Stimulated activated CD4-positive, alpha-beta T cell treated with anti-CD3 and anti-CD28 coated beads, Interleukin-1b, Interleukin-23, amount 100 ng/mL, for 48 hours (primary cell): ENCODE results near the gene RET.

Source experiments
- DNase-seq: peaks from one replicate; pipeline ENCODE4 v3.0.0-alpha.2; 2020

Gene RET

DNA sequence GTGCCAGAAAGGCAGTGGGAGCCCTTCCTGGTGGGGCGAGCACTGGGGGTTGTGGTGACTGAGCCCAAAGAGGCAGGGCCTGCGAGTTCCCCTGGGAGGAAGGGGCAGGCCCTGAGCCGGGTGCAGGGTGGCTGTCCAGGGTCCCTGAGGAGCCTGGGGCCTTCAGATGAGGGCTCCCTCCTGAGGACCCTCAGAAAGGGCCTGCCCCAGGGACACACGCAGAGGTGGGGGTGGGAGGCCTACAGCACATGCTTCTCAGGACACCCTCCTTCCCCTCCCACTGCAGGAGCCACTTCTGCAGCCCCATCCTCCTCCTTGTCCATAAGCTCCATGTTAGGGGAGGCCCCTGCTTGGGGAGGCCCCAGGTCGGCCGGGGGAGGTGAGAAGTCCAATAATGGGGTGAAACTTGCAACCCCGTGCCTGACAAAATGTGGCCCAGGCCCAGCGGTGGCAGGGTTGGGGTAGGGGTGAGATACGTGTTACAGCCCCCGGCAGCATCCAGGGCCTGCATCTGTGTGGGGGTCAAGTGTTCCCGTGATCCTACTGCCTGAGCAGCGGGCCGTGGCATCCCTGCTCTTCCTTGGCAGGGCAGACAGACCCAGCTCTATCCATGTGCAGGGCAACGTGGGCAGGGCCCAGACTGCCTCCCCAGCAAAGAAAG, 31.8 kb upstream of the RET start:
- DNase-seq: no peak

DNA sequence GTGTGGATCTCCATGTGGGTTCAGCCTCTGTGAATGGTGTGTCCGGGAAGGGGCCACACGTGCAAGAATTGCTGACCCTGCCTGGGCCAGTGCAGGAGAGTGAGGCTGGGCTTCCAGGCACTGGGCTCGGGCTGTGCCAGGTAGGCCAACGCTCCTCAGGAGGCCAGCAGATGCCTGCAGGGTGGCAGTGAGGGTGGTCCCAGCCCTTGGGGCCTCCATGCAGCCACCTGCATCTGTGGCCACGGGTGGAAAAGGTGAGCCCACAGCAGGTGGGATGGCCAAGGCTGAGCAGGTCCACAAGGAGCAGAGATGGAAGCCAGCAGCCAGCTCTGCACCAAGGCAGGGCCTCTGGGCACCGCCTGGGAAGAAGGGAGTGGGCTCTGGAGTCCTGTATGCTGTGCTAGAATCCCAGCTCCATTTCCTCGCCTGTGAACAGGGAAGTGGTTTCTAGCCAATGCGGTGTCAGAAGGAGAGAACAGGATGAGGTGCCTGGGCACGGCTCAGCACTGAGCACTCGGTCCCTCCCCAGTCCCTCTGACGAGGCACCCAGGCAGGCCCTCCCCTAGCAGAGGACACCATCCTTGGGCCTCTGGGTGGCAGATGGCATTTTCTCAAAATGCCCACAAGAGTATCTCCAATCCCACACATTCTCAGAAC, 31.1 kb upstream of the RET start:
- DNase-seq: no peak

DNA sequence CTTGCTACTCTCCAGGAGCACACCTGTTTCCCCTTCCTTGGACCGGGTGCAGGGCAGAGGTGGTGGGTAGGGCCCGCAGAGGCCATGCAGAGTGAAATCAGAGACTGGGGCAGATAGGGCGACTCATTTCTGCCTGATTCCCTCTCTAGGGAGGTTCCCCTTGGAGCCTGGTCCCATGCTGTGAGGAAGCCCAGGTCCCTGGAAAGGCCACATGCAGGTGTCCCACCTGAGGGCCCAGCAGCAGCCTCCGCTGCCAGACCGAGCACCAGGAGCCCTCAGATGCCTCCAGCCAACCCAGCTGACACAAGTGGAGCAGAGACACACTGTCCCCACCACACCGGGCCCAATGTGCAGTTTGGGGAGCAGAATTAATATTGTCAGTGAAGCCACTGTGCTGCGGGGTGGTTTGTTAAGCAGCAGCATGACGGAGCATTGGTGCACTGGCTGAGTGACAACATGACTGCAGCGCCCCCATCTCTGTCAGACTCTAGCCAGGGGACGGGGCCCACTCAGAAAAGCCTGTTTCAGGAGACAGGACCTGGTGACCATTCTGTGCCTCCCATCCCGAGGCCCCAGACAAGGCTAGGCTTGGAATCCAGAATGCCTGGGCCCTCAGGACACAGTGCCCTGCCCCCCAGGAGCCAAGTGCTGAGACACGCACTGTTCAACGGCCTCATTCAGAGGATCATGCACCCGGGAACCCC, 30.4 kb upstream of the RET start:
- no peak for DNase-seq

DNA sequence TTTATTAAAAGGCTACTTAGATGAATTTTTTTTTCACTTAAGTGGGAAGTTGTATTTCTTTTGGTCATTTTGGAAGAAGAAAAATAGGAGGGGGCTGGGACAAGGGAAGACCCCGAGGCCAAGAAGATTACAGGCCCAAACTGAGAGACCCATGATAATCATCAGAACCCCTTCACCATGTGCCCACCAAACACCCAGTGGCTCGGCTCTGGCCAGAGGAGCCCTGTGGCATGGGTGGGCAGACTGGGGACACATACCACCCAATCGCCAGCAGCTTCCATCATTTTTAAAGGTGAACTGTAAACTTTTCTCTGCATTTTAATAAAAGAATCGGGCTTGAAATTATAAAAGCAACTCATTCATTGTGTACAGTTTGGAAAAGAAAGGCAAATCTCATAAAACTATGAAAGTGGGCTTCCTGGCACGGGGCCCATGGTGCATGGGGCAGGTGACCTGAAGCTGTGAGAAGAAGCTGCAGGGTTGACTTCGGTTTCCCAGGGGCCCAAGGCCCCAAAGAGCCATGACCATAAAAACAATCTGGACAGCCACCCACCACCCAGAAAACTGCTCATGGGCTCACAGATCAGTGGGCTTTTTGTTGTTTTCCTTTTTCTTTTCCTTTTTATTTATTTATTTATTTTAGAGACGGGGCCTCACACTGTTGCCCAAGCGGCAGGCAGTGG, 29.4 kb upstream of the RET start:
- no peak for DNase-seq

DNA sequence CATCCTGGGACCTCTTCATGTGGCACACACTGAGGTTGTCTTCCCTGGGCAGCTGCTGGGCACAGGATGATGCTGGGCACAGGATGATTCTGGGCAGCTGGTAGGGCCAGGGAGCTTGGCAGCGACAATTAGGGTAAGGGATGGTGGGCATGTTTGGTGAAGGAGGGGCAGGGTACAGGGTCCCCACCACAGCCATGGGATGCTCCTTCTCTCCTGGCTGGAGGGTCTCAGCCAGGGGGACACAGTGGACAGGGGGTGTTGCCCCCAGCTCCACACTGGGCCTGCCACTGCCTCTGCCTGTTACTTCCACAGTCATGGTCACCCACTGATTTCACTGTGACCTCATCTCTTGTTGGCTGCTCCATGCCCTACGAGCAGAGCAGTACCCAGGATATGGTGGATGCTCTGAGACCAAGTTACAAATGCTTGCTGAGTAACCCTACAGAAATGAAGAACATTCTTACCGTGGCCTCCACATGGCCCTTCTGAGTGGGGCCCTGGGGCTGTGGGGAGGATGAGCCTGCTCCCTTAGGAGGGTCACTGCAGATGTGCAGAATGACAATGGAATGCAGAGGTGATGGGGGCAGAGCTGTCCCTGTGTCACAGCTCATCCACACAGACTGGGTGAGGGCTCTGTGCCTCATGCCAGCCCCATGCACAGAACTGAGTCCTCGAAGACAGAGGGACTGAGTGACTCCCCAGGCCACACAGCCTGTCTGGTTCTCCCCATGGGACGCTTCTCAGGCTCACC, 28.4 kb upstream of the RET start:
- no peak for DNase-seq

DNA sequence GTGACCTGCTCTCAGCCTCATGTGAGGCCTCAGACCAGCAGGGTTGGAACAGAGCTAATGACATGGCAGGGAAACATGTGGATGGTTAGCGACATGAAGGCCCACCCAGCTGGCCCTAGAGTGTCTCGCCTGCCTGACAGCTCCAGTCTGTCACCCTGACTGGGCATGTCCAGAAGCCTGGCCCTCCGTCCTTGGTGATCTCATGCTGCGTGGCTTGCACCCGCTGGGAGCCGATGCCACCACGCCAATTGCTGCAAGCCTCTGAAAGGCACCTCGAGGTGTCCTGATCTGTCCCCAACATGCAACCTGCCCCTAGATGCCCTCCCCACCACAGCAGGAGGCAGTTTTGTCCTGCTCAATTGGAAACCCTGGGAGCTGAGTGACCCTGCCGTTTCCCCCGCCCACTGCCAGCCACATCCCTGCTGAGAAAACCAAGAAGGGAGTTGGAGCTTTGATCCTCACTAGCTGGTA, 27.8 kb upstream of the RET start:
- DNase-seq: no peak

DNA sequence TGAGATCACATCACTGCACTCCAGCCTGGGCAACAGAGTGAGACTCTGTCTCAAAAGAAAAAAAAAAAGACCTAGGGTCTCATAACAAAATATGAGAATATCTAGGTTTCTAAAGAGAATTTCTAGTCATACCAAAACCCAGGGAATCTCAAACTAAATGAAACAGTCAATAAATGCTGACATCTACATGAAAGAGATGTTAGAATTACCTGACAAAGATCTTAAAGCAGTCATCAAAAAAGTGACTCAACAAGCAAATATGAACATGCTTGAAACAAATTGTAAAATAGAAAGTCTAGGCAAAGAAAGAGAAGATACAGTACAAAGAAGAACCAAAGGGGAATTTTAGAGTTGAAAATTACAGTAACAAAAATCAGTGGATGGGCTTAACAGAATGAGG, 26.9 kb upstream of the RET start:
- no peak for DNase-seq

DNA sequence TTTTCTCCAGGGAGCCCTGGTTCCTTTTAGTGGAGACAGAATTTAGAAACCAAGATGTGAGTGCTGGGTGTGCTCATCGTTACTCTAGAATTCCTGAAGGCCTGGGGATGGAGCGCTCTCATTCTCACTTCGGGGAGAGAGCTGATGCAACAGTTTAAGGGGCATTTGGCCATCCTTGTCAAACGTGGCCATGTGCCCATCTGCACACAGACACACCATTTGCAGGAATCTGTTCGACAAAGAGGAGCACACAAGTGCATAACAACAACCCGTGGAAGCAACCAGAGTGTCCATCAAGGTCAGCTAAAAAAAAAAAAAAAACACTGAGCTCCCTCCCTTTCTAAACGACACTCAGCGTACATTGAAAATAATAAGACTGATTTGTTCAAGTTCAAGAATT, 23.0 kb upstream of the RET start:
- DNase-seq: no peak

DNA sequence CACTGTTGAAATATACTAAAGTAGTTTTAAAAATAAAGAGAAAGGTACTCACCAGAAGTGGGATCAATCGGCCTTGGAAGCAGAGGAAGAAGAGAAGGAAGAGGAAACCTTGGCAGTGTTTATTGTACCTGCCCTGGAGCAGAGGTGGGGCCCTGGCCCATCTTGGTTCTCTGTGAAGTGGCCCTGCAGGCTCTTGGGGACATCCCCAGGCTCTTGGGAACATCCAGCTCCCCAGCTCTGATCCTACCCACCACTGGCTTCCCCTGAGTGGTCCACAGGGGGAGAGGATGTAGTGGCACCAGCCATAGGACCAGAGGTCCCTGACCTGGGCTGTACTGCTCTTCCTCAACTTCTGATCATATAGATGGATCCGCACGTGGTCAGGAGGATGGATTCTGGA, 22.3 kb upstream of the RET start:
- DNase-seq: no peak

DNA sequence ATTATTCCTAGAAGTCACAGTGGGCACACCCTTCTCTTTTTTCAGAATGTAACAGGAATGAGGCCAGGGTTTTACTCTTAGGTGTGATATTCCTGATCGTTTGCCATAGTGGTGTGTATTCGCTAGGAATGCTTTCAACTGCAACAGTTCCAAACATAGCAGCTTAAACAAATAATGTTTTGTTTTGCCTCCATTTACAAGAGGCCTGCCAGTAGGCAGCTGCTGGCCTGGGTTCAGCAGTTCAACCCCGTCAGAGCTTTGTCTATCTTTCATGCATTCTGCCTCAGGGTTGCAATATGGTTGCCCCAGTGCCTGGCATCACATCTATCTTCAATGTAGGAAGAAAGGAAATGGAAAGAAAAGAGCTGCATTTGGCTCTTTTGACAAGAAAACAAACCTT, 21.7 kb upstream of the RET start:
- DNase-seq: no peak

DNA sequence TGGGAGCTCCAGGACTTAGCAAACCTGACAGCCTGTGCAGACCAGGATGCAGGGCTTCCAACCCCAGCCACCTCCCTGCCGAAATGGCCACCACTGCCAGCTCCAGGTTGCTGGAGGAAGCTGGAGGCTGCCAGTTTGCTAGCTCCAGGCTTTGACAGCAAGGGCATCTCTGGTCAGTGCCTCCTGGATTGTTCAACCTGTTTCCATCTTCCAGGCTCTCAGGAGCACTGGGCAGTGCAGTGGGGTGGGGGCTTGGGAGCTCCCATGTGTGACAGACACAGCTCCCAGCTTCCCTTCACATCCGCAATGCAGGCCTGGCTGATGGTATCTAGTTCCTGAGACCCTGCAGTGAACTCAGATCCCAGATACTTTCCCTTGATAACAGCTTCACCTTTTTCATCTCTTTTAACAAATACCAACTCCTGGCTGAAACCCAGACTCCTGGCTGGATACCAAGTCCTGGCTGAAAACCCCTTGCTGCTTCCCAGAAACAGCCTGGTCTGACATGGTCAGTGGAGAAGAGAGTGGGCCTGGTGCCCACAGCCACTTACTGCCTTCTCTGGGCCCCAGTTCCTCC, 20.8 kb upstream of the RET start:
- no peak for DNase-seq

DNA sequence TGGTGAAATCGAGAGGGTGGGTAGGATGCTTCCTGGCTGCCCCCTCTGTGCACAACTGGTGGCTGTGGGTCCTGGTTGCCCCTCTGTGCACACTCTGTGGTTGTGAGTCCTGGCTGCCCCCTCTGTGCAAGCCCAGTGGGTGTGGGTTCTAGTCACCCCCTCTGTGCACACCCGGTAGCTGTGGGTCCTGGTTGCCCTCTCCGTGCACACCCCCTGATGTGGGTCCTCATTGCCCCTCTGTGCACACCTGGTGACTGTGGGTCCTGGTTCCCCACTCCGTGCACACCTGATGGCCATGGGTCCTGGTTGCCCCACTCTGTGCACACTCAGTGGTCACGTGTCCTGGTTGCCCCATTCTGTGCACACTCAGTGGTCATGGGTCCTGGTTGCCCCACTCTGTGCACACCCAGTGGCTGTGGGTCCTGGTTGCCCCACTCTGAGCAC, 20.3 kb upstream of the RET start:
- DNase-seq: no peak

DNA sequence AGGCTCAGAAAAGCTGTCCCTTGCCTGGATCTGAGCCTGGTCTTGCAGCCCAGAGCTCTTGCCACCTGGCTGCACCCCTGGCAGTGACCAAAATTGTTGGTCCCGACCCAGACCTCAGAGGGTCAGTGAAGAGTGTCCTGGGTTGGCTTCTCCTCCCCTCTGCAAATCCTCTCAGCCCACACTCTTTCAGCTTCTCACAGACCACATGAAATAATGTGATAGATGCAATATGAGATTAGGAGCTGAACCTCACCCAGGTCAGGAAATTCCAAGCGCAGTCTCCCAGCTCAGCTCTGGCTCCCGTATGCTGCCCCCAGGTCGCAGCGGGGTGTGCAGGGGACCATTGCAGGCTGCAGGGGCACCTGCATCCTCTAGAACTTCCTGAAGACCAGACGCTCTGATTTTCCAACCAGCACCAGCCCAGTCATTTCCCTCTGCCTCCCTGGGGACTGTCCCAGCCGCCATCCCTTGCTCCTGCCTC, 19.6 kb upstream of the RET start:
- no peak for DNase-seq

DNA sequence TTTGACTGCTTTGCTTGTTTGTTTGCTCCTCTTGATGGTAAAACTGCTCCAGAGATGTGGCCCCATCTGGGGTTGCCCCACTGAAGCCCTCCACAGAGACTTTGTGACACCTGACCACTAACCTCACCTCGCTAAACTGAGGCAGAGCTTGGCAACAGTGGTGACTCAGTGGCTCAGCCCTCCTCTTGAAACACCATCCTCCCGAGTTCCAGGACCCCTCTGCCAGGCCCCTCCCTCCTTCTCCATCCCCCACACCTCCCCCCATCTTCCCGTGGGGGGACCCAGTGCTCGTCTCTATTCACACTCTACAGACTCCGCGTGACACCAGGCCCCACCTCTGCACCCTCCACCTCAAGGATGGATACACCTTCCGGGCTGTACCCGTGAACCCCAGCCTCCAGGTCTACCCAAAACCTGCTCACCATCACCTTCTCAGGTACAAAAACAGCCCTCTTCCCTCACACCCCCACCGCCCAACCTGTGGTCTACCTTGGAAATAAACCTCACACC, 19.0 kb upstream of the RET start:
- DNase-seq: no peak

DNA sequence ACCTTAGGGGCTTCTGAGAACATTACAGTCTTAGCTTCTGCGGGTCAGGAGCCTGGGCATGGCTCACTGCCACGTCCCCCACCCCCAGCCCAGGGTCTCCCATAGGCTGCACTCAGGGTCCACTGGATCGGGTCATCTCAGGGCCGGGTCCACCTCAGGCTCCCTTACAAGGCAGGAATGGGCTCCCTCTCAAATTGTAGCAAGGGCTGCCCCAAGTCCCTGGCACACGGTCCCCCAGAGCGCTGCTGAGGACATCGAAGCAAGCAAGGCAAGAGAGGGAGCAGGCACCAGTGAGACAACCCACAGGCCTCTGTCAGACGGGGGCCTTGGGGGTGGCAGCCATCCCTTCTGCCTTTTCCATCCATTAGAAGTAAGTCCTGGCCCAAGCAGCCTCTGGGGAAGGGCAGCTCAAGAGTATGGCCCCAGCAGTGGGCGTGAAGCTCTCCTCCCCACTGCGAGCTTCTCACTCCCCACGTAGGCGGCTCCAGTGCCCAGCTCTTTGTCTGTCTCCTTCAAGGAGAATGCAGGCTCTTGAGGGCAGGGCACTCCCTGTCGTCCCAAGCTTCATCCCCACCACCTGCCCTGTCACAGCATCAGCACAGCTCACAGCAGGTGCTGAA, 18.0 kb upstream of the RET start:
- no peak for DNase-seq

DNA sequence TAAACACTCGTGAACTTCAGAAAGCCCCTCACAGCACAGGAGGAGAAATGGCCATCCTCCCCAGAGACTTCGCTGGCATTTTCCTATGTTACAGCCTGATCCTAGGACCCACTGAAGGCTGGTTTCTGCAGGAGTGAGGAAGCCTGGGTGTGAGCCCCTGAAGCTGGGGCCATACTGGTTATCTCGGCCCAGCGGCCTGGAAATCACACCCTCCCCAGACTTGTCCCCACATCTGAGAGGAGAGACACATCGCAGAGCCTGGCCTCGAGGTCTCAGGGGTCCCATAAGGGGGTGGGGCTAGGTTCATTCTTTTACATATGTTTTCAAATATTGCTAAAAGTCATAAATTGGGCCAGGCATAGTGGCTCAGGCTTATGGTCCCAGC, 17.5 kb upstream of the RET start:
- DNase-seq: no peak

DNA sequence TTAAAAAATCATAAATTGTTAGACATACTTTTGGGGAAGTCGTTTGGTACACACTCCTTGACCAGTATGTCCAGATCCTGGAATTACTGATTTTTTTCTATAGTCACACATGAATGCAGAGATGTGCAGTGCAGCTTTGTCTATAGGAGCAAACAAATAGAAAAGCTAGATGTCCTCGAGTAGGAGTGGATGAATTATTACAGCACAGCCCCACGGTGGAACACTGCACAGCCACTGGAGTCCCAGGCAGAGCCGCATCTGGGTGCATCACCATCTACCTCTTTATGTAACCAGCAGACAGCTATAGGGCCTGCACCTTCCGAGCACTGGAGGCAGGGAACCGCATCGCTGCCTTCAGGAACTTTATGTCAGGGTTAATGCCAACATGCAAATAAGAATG, 17.0 kb upstream of the RET start:
- no peak for DNase-seq

DNA sequence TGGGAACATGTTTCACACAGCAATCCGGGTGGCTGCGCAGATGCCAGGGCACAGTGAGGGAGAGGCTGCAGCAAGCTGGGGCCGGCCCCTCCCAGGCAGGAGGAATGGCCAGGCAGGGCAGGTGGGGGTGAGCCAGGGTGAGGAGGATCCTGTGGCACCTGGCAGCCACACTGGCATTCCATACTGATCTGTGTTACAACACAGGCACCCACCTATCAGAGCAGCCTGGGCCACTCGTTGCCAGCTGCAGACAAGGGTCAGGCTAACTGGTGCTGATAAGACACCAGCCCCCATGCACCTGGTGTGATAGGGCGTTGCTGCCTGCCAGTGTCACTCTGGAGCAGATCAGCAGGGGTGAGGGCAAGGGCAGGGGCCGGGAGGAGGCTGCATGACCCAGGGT, 16.6 kb upstream of the RET start:
- DNase-seq: no peak

DNA sequence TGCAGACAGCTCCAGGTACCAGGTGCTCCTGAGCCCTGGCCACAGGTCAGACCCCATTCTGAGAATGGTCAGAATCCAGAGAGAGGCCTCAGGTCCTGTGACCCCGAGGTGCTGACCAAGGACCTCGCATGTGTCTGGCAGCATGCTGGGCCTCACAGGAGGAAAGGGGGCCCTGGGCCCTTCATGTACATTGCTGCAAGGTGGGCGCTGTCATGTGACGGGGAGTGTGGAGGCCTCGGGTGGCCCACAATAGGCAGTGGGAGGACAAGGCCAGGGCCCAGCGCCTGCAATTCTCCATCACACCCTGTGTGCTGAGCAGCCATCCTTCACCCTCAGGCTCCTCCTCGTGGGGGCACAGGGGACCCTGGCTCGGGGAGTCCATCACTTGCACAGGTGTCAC, 15.5 kb upstream of the RET start:
- DNase-seq: no peak

DNA sequence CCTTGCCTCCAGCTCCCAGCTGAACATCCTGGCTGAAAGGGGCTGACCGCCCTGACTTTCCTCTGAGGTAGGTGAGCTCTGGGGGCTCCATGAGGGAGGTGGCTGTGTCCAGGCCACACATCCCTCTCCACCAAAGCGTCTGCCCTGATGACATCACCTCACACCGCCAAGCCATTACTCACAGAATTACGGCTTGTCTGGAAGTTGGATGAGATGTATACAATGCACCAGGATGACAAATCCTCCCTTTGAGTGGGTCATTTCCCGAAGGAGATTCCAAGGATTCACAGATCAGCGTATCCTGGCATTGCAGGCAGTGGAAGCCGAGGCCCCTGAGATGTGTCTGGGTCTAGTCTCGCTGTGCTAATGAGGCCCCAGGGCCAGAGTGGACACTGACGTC, 15.1 kb upstream of the RET start:
- DNase-seq: no peak

DNA sequence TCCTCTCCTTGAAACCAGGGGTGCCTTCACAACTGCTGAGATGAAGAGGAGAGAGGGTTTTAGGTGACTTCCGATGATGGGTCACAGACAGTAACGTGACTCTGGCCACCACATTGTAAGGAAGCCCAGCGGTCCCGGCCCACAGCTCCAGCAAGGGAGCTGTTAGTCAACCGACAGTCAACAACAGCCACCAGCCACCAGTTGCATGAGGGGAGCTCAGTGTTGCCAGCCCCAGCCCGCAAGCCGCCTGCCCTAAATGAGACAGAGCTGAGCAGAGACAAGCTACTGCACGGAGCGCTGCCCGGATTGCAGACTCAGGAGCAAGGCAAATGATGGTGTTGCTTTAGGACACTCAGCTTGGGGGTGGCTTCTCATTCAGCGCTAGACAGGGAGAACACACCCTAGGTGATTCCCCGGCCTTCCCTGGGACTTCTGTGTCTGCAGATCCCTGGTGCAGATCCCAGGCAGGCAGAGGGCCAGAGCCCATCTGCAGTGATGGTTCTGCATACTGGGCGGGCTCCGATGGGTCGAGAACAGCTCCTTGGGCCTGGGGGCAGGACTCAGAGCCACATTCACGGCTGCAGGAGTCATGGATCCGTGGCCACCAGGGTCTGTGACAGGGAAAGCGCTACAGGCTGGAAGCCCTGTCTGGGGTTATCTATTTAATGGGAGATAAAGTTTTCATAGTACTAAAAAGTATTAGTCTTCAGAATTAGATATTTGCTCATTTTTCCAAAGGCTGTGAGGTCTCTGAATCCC, 14.3 kb upstream of the RET start:
- no peak for DNase-seq
